HUES64 (cell line): ENCODE results near the gene WDR48.

ENCODE experiments used
- H3K27ac ChIP-seq: 2 replicates; pipeline ENCODE4 v1.7.0; 2013; ENCODE audit warnings: low read depth, low read length, inconsistent platforms
- H3K27me3 ChIP-seq: 2 replicates; pipeline ENCODE4 v1.6.1; 2013; ENCODE audit warnings: mild to moderate bottlenecking, low read length; ENCODE audit not compliant: insufficient read depth
- H3K36me3 ChIP-seq: 2 replicates; pipeline ENCODE4 v1.6.1; 2013; ENCODE audit warnings: mild to moderate bottlenecking, low read length; ENCODE audit not compliant: insufficient read depth
- H3K4me1 ChIP-seq: 2 replicates; pipeline ENCODE4 v1.6.1; 2013; ENCODE audit warnings: mild to moderate bottlenecking, low read length, moderate library complexity; ENCODE audit not compliant: insufficient read depth
- H3K4me3 ChIP-seq: 2 replicates; pipeline ENCODE4 v1.5.1; 2013; ENCODE audit warnings: mild to moderate bottlenecking, low read length, moderate library complexity
- H3K9ac ChIP-seq: 2 replicates; pipeline ENCODE4 v1.6.1; 2013; ENCODE audit warnings: mild to moderate bottlenecking, low read depth, low read length
- H3K9me3 ChIP-seq: 2 replicates; pipeline ENCODE4 v1.6.1; 2013; ENCODE audit warnings: low read depth, low read length; ENCODE audit not compliant: insufficient read depth
- WGBS: fragments of 150-250, 120-280 bp; methylation state at CpG from one replicate; pipeline ENCODE4 v1.1.7; 2013; ENCODE audit warnings: missing lambda C conversion rate; 5-methylcytosine and 5-hydroxymethylcytosine counted together

Gene WDR48

DNA sequence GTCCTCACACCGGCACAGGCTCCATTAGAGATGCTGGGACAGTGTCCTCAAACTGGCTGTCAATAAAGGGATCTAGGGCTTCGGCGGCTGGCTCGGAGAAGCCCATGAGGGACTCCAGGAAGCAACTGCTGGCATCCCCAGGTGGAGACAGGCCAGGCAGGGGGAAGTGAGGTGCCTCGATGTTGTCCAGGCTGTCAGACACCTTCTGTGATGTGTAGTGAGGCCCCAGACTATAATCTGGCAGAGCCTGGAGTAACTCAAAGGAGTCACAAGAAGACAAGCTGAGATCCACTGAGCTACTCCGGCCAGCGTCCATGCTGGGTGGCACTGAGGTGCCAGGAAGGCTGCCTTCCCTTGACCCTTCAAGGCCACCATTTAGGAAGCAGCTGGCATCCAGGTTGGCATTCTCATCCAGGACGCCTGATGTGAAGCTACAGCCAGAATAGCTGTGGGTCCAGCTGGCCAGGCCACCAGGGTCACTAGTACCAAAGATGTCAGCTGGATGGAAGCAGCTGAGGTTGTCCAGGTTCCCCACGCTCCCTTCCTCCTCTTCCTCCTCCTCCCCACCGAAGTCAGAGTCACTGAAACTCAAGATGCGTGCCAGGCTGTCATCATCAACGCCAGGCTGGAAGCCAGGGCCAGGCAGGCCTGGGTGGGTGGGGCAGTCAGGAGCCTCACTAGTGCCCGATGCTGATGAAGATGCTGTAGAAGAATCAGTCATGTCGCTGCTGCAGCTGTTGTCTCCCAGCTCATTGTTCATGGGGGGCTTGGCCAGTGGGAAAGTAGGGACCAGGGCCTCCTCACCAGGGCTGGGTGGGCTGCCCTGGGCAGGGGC is 91.5 kb downstream of the WDR48 start:
- 84% methylated on average over 14 of the region's 14 CpGs for WGBS
- Histone ChIP-seq H3K9ac (no peak overlapping the region), H3K27me3 (no peaks in the 10 kb centered on the region), H3K9me3 (no peaks in the 10 kb centered on the region), H3K36me3 (peaks cover 65% of the 10 kb centered on the region), H3K4me1 (peaks cover 11% of the 10 kb centered on the region), H3K4me3 (no peak overlapping the region), H3K27ac (no peak overlapping the region)

GRCh38 chr3:39144095-39144747 is 92.4 kb downstream of the WDR48 start:
- Histone ChIP-seq H3K4me1 (peaks cover 20% of the 10 kb centered on the region), H3K9ac (no peak overlapping the region), H3K4me3 (no peak overlapping the region), H3K27ac (no peak overlapping the region), H3K27me3 (no peaks in the 10 kb centered on the region), H3K36me3 (peaks cover 65% of the 10 kb centered on the region), H3K9me3 (no peaks in the 10 kb centered on the region)
- WGBS, result 94% methylated on average over 20 of the region's 20 CpGs

GRCh38 chr3:39144748-39145380 is 93.0 kb downstream of the WDR48 start:
- H3K27ac ChIP-seq, result no peak overlapping the region
- H3K9ac ChIP-seq, result no peak overlapping the region
- WGBS, result 94% methylated on average over 23 of the region's 23 CpGs
- no peaks in the 10 kb centered on the region for H3K27me3 ChIP-seq
- H3K4me3 ChIP-seq, result no peak overlapping the region
- H3K36me3 ChIP-seq, result peaks cover 65% of the 10 kb centered on the region
- H3K9me3 ChIP-seq, result no peaks in the 10 kb centered on the region
- peaks cover 27% of the 10 kb centered on the region for H3K4me1 ChIP-seq

GRCh38 chr3:39146083-39146501 is 94.3 kb downstream of the WDR48 start:
- Histone ChIP-seq H3K9ac (no peak overlapping the region), H3K36me3 (peaks cover 55% of the 10 kb centered on the region), H3K27ac (no peak overlapping the region), H3K4me3 (no peak overlapping the region), H3K9me3 (no peaks in the 10 kb centered on the region), H3K27me3 (no peaks in the 10 kb centered on the region), H3K4me1 (peaks cover 39% of the 10 kb centered on the region)
- WGBS, result 85% methylated on average over 11 of the region's 11 CpGs
